Left ventricle myocardium inferior (tissue), 1 donor: ENCODE data around the gene SOX2. TPM values are rescaled to one million over a fixed set of nuclear protein-coding genes. Genes with fewer than 3 reads are reported as not detected.
"Not testable (repeated sequence)": the region's sequence is repeated elsewhere in the genome, so short reads cannot be mapped to it uniquely, and the experiment has no call there.

Experiments
- DNase-seq: peaks from one replicate; pipeline ENCODE4 v3.0.0-alpha.2; 2020
- H3K27ac ChIP-seq: fragments of 200-600 bp; replicated peaks from 2 replicates; pipeline ENCODE4 v1.8.0; 2021
- H3K27me3 ChIP-seq: fragments of 200-600 bp; 2 replicates; pipeline ENCODE4 v1.8.0; 2021; ENCODE audit warnings: low read depth
- H3K36me3 ChIP-seq: fragments of 200-600 bp; 2 replicates; pipeline ENCODE4 v1.8.0; 2021
- H3K4me1 ChIP-seq: fragments of 200-600 bp; 2 replicates; pipeline ENCODE4 v1.8.0; 2021
- H3K4me3 ChIP-seq: fragments of 200-600 bp; 2 replicates; pipeline ENCODE4 v1.8.0; 2021; ENCODE audit warnings: mild to moderate bottlenecking, moderate library complexity
- H3K9me3 ChIP-seq: fragments of 200-600 bp; replicated peaks from 2 replicates; pipeline ENCODE4 v1.8.0; 2021
- intact Hi-C: fragments of 100-400 bp; cut with micrococcal nuclease; formaldehyde crosslinking; loops from one replicate; pipeline ENCODE4 v1.11.0; 2022
- total RNA-seq: library from RNA; stranded (reverse); fragmentation: NEBNext Ultra II Directional; extraction: Animal tissue kit (Norgen Biotek cat#: 25700); gene quantifications from one replicate; pipeline ENCODE4 v1.2.1, GENCODE V29; 2021
- TF ChIP-seq, protein P1 (sequence below): fragments of 200-600 bp; IDR thresholded peaks from 2 replicates; pipeline ENCODE4 v1.8.0; 2021; ENCODE audit warnings: antibody characterized with exemption, mild to moderate bottlenecking, borderline replicate concordance
- donor health status: DM: no; HTN: yes; CAD: no; lungs with severe emphysema.

The SOX2 gene
- total RNA-seq, 1 donor from 2014 or later = 0.16 TPM

DNA sequence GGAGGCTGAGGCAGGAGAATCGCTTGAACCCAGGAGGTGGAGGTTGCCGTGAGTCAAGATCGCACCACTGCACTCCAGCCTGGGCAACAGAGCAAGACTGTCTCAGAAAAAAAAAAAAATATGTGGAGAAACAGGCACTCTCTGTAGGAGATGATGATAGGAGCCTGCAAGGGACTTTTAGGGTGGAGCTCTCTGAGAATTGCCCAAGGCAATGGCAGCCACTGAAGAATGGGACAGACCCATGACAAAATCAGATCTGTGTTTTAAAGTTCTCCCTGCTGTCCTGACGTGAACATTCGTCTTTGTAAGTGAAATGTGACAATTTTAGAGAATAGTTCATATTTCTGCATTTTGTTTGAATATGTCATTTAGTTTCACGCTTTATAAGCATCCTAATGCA is 50.2 kb downstream of the SOX2 start:
- Histone ChIP-seq H3K4me1 (no peaks in the 10 kb centered on the region), H3K27ac (no peak overlapping the region), H3K36me3 (no peaks in the 10 kb centered on the region), H3K9me3 (no peaks in the 10 kb centered on the region), H3K27me3 (peaks cover 29% of the 10 kb centered on the region), H3K4me3 (no peak overlapping the region)
- DNase-seq = no peak
- intact Hi-C loops = no loop called here
- TF ChIP-seq, protein P1, sequence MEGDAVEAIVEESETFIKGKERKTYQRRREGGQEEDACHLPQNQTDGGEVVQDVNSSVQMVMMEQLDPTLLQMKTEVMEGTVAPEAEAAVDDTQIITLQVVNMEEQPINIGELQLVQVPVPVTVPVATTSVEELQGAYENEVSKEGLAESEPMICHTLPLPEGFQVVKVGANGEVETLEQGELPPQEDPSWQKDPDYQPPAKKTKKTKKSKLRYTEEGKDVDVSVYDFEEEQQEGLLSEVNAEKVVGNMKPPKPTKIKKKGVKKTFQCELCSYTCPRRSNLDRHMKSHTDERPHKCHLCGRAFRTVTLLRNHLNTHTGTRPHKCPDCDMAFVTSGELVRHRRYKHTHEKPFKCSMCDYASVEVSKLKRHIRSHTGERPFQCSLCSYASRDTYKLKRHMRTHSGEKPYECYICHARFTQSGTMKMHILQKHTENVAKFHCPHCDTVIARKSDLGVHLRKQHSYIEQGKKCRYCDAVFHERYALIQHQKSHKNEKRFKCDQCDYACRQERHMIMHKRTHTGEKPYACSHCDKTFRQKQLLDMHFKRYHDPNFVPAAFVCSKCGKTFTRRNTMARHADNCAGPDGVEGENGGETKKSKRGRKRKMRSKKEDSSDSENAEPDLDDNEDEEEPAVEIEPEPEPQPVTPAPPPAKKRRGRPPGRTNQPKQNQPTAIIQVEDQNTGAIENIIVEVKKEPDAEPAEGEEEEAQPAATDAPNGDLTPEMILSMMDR = no peak

DNA sequence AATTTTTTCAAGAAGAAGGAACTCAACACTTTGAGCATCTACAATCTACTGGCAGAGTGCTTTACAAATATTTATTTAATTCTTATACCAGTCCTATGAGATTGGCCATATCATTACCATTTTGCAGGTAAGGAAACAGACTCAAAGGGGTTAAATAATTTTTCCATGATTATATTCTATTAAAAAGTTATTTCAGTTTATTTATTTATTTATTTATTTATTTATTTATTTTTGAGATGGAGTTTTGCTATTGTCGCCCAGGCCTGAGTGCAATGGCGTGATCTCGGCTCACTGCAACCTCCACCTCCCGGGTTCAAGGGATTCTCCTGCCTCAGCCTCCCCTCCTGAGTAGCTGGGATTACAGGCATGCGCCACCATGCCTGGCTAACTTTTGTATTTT is 52.3 kb downstream of the SOX2 start:
- H3K27ac ChIP-seq, H3K4me3 ChIP-seq, DNase-seq, H3K36me3 ChIP-seq, intact Hi-C loops, H3K9me3 ChIP-seq, H3K4me1 ChIP-seq: not testable (repeated sequence)
- H3K27me3 ChIP-seq = peaks cover 22% of the 10 kb centered on the region
